HG03558 (cell line): Measurements from ENCODE around the gene MRGPRE.

Source experiments
- ATAC-seq: cut with Tn5 transposase; IDR thresholded peaks from one replicate; pipeline ENCODE4 v1.9.1; 2021; ENCODE audit warnings: moderate number of reproducible peaks; ENCODE audit not compliant: unreplicated experiment; ENCODE audit errors: extremely low read depth

The MRGPRE gene

GRCh38 chr11:3198815-3199214 lies 33.4 kb downstream of the MRGPRE start:
- no peak for ATAC-seq

- ATAC-seq, result no peak
Observed at GRCh38 chr11:3197878-3198528, 34.2 kb downstream of the MRGPRE start.

- ATAC-seq, result no peak
Observed at GRCh38 chr11:3197044-3197695, 35.0 kb downstream of the MRGPRE start.

GRCh38 chr11:3196161-3197043 lies 35.8 kb downstream of the MRGPRE start:
- ATAC-seq, result no peak

- ATAC-seq, result no peak
Observed at GRCh38 chr11:3195251-3196160, 36.7 kb downstream of the MRGPRE start.

- ATAC-seq, result no peak
Observed at GRCh38 chr11:3194016-3194816, 38.0 kb downstream of the MRGPRE start.

GRCh38 chr11:3193373-3194015 lies 38.7 kb downstream of the MRGPRE start:
- ATAC-seq, result no peak

GRCh38 chr11:3192511-3193372 lies 39.5 kb downstream of the MRGPRE start:
- ATAC-seq, result no peak

GRCh38 chr11:3191586-3192324 lies 40.5 kb downstream of the MRGPRE start:
- ATAC-seq, result no peak

- no peak for ATAC-seq
Observed at GRCh38 chr11:3190600-3190999, 41.6 kb downstream of the MRGPRE start.

GRCh38 chr11:3189886-3190583 lies 42.2 kb downstream of the MRGPRE start:
- no peak for ATAC-seq

GRCh38 chr11:3189196-3189843 lies 42.9 kb downstream of the MRGPRE start:
- ATAC-seq, result no peak

GRCh38 chr11:3188496-3189195 lies 43.6 kb downstream of the MRGPRE start:
- ATAC-seq, result no peak

GRCh38 chr11:3186166-3186953 lies 45.9 kb downstream of the MRGPRE start:
- no peak for ATAC-seq
